ENCODE results near the gene FBXO5. TPM values are rescaled to one million over a fixed set of nuclear protein-coding genes. Genes with fewer than 3 reads are reported as not detected.

Gene FBXO5
- total RNA-seq, 1 experiment from 2014 or later = 47.4 TPM

- POLR2A ChIA-PET = no interaction called here
- CTCF ChIA-PET = no interaction called here
- DNase-seq (ENCODE audit: low spot score) = no peak
- Mint-ChIP-seq H3K4me1 (no peaks in the 10 kb centered on the region), H3K4me3 (no peak overlapping the region), H3K27me3 (ENCODE audit: low read depth) (peaks cover 3% of the 10 kb centered on the region; the same call in 1 of the 2 replicates), H3K9me3 (no peaks in the 10 kb centered on the region), H3K36me3 (no peaks in the 10 kb centered on the region), H3K27ac (no peak overlapping the region)
- no peak for ATAC-seq
- TF ChIP-seq ATF6 (CRISPR knock-in tag; IDR thresholded peaks at IDR 0.05) (no peak), ZNF219 (CRISPR knock-in tag; IDR thresholded peaks at IDR 0.05; ENCODE audit: borderline replicate concordance) (no peak), GTF2I (CRISPR knock-in tag; conservative IDR thresholded peaks at IDR 0.05) (no peak), PRRX2 (CRISPR knock-in tag; IDR thresholded peaks at IDR 0.05) (no peak), ZNF263 (CRISPR knock-in tag; IDR thresholded peaks at IDR 0.05; ENCODE audit: low read depth) (no peak), ZNF416 (CRISPR knock-in tag; IDR thresholded peaks at IDR 0.05) (no peak), AR (CRISPR knock-in tag; IDR thresholded peaks at IDR 0.05) (no peak), TCF7 (CRISPR knock-in tag; IDR thresholded peaks at IDR 0.05; ENCODE audit: low read depth) (no peak), SMAD4 (CRISPR knock-in tag; IDR thresholded peaks at IDR 0.05) (no peak), ZMAT4 (CRISPR knock-in tag; IDR thresholded peaks at IDR 0.05) (no peak), FOXK1 (CRISPR knock-in tag; IDR thresholded peaks at IDR 0.05) (no peak), STAT6 (CRISPR knock-in tag; conservative IDR thresholded peaks at IDR 0.05; ENCODE audit: low read depth) (no peak), SMAD3 (CRISPR knock-in tag; IDR thresholded peaks at IDR 0.05; ENCODE audit: borderline replicate concordance) (no peak), ZNF232 (CRISPR knock-in tag; IDR thresholded peaks at IDR 0.05) (no peak), NR3C1 (CRISPR knock-in tag; conservative IDR thresholded peaks at IDR 0.05; ENCODE audit: low read depth) (no peak), ZNF423 (CRISPR knock-in tag; IDR thresholded peaks at IDR 0.05) (no peak), TEAD1 (CRISPR knock-in tag; IDR thresholded peaks at IDR 0.05) (no peak), MYBL2 (CRISPR knock-in tag; IDR thresholded peaks at IDR 0.05) (no peak)
Observed at GRCh38 chr6:152959333-152959732, 23.5 kb downstream of the FBXO5 start.

GRCh38 chr6:152957796-152958195, 25.0 kb downstream of the FBXO5 start:
- DNase-seq (ENCODE audit: low spot score) (no peak), ATAC-seq (no peak)
- no peaks in the 10 kb centered on the region for H3K36me3 Mint-ChIP-seq
- no peak overlapping the region for H3K4me3 Mint-ChIP-seq
- no peak overlapping the region for H3K27ac Mint-ChIP-seq
- H3K27me3 Mint-ChIP-seq (ENCODE audit: low read depth) = peaks cover 3% of the 10 kb centered on the region; the same call in 1 of the 2 replicates
- ChIA-PET CTCF (no interaction called here), POLR2A (no interaction called here)
- peaks cover 4% of the 10 kb centered on the region for H3K4me1 Mint-ChIP-seq
- H3K9me3 Mint-ChIP-seq = no peaks in the 10 kb centered on the region
- TF ChIP-seq RELA (CRISPR knock-in tag; IDR thresholded peaks at IDR 0.05; ENCODE audit: borderline replicate concordance) = no peak
- no peak for TF ChIP-seq ZSCAN18 (CRISPR knock-in tag; IDR thresholded peaks at IDR 0.05)
- no peak for TF ChIP-seq ZNF671 (CRISPR knock-in tag; IDR thresholded peaks at IDR 0.05)
- TF ChIP-seq PRDM15 (CRISPR knock-in tag; IDR thresholded peaks at IDR 0.05) = no peak
- no peak for TF ChIP-seq ATF1 (CRISPR knock-in tag; IDR thresholded peaks at IDR 0.05)
- TF ChIP-seq HMGA2 (CRISPR knock-in tag; IDR thresholded peaks at IDR 0.05) = no peak
- TF ChIP-seq GTF2I (CRISPR knock-in tag; conservative IDR thresholded peaks at IDR 0.05) = no peak

Data from WTC11 (cell line).